Upper lobe of left lung (tissue), 6 donors: ENCODE measurements around the gene TRIOBP. TPM values are rescaled to one million over a fixed set of nuclear protein-coding genes. Genes with fewer than 3 reads are reported as not detected.

Experiments used
- ATAC-seq, 2 donors: fragments of 200-7000 bp; cut with Tn5 transposase; one replicate each; pipeline ENCODE4 v1.9.1; 2022; ENCODE audit warnings: mild to moderate bottlenecking in 2 of 2, moderate library complexity in 2 of 2; ENCODE audit not compliant: low FRiP score in 2 of 2
- DNase-seq, 2 donors: peaks; one replicate each; pipeline ENCODE4 v3.0.0-alpha.2; 2019 to 2020
- H3K27ac ChIP-seq, 4 donors: fragments of 200-600 bp; sonication (generic); one replicate each; pipeline ENCODE4 v1.5.1; 2016 to 2019
- H3K27me3 ChIP-seq, 4 donors: fragments of 200-600 bp; sonication (generic); one replicate each; pipeline ENCODE4 v1.5.1; 2017 to 2019
- H3K36me3 ChIP-seq, 4 donors: fragments of 200-600 bp; sonication (generic); one replicate each; pipeline ENCODE4 v1.5.1; 2016 to 2019
- H3K4me1 ChIP-seq, 4 donors: fragments of 200-600 bp; sonication (generic); one replicate each; pipeline ENCODE4 v1.5.1; 2018 to 2019
- H3K4me3 ChIP-seq, 4 donors: fragments of 200-600 bp; sonication (generic); one replicate each; pipeline ENCODE4 v1.5.1; 2017 to 2019; ENCODE audit warnings: mild to moderate bottlenecking in 2 of 4, moderate library complexity in 1 of 4
- H3K9me3 ChIP-seq, 4 donors: fragments of 200-600 bp; sonication (generic); one replicate each; pipeline ENCODE4 v1.5.1; 2018 to 2019
- CTCF ChIP-seq, 6 experiments: fragments of 450-650 bp in 4 of 6; fragments of 200-600 bp in 2 of 6; sonication (generic) in 2 of 6; IDR thresholded peaks; one replicate each; pipeline ENCODE4 v1.5.1; 2016 to 2019; ENCODE audit warnings: antibody characterized with exemption in 6 of 6
- EP300 ChIP-seq, 4 donors: sonication (generic); formaldehyde crosslinking; IDR thresholded peaks; one replicate each; pipeline ENCODE4 v1.5.1; 2017; ENCODE audit warnings: antibody characterized with exemption in 4 of 4, control low read depth in 2 of 4
- POLR2A ChIP-seq, 4 donors: fragments of 450-650 bp; IDR thresholded peaks; one replicate each; pipeline ENCODE4 v1.5.1; 2016 to 2017; ENCODE audit warnings: antibody characterized with exemption in 4 of 4, mild to moderate bottlenecking in 2 of 4
- POLR2AphosphoS5 ChIP-seq, 2 donors: sonication (generic); formaldehyde crosslinking; IDR thresholded peaks; one replicate each; pipeline ENCODE4 v1.5.1; 2017; ENCODE audit warnings: antibody characterized with exemption in 2 of 2
- WGBS, 2 donors: methylation state at CpG; one replicate each; pipeline ENCODE4 v1.1.5; 2017 to 2018; 5-methylcytosine and 5-hydroxymethylcytosine counted together
- total RNA-seq, 6 donors: library from RNA; depleted of rRNA in 4 of 6; stranded (reverse); fragments of >200 nt in 4 of 6; gene quantifications; one replicate each; pipeline versions ENCODE4 v1.1.0 to v1.2.1, GENCODE V29; 2016 to 2021
- donor health status: DM: no; HTN: no; CAD: no; lungs with moderate emphysema.
- donor health status: DM: no; HTN: yes; CAD: no; lungs with severe emphysema.

TRIOBP gene
- total RNA-seq, 6 donors from 2014 or later, result 76.5 to 151 (median 113) TPM

- Histone ChIP-seq H3K36me3 (peaks cover 0 to 24% (median 13%) of the 10 kb centered on the region in 4 donors), H3K4me1 (peaks cover 39 to 54% (median 47%) of the 10 kb centered on the region in 4 donors), H3K27me3 (no peaks in the 10 kb centered on the region), H3K9me3 (no peaks in the 10 kb centered on the region), H3K4me3 (peak overlapping the region; percentile 50 to 66 (median 57)), H3K27ac (peak overlapping the region; percentile 87 to 97 (median 94))
- WGBS, 2 donors, result 14 to 19% methylated on average over 11 to 17 of the region's 17 CpGs
- ATAC-seq (peak in 1 of 2 donors; percentile 0), DNase-seq (peak in 1 of 2 donors; percentile 45)
- no peak for TF ChIP-seq EP300 (IDR thresholded peaks at IDR 0.05)
- no peak for TF ChIP-seq POLR2A (IDR thresholded peaks at IDR 0.05)
- no peak for TF ChIP-seq CTCF (IDR thresholded peaks at IDR 0.05)
- no peak for TF ChIP-seq POLR2AphosphoS5 (IDR thresholded peaks at IDR 0.05)
Measured at GRCh38 chr22:37675930-37676735, 20.7 kb upstream of the TRIOBP start.

- Histone ChIP-seq H3K9me3 (no peaks in the 10 kb centered on the region), H3K4me3 (peak overlapping the region; percentile 50 to 66 (median 57)), H3K4me1 (peaks cover 46 to 59% (median 54%) of the 10 kb centered on the region in 4 donors), H3K27me3 (no peaks in the 10 kb centered on the region), H3K36me3 (peaks cover 0 to 24% (median 13%) of the 10 kb centered on the region in 4 donors), H3K27ac (peak overlapping the region; percentile 87 to 97 (median 94))
- WGBS, 2 donors, result 0 to 4% methylated on average over 8 to 30 of the region's 42 CpGs
- ATAC-seq, result peak; percentile 75 to 82
- TF ChIP-seq EP300 (IDR thresholded peaks at IDR 0.05) (no peak), CTCF (IDR thresholded peaks at IDR 0.05) (no peak), POLR2A (IDR thresholded peaks at IDR 0.05) (peak in 2 of 4 donors; percentile 45 to 50), POLR2AphosphoS5 (IDR thresholded peaks at IDR 0.05) (peak; percentile 63 to 72)
- peak; percentile 93 to 94 for DNase-seq
Measured at GRCh38 chr22:37676736-37677492, 19.9 kb upstream of the TRIOBP start.

GRCh38 chr22:37677493-37677974, 19.3 kb upstream of the TRIOBP start:
- Histone ChIP-seq H3K4me1 (peaks cover 46 to 61% (median 54%) of the 10 kb centered on the region in 4 donors), H3K27me3 (no peaks in the 10 kb centered on the region), H3K36me3 (peaks cover 0 to 24% (median 13%) of the 10 kb centered on the region in 4 donors), H3K4me3 (peak overlapping the region in 3 of 4 donors; percentile 50 to 66 (median 61)), H3K27ac (peak overlapping the region; percentile 87 to 97 (median 94)), H3K9me3 (no peaks in the 10 kb centered on the region)
- TF ChIP-seq POLR2AphosphoS5 (IDR thresholded peaks at IDR 0.05) (no peak), POLR2A (IDR thresholded peaks at IDR 0.05) (no peak), EP300 (IDR thresholded peaks at IDR 0.05) (no peak), CTCF (IDR thresholded peaks at IDR 0.05) (no peak)
- 54 to 62% methylated on average over 15 of the region's 15 CpGs for WGBS, 2 donors
- no peak for ATAC-seq
- DNase-seq, result no peak

GRCh38 chr22:37678372-37678771, 18.5 kb upstream of the TRIOBP start:
- Histone ChIP-seq H3K27ac (peak overlapping the region; percentile 19 to 95 (median 56)), H3K27me3 (no peaks in the 10 kb centered on the region), H3K9me3 (no peaks in the 10 kb centered on the region), H3K4me3 (no peak overlapping the region), H3K4me1 (peaks cover 46 to 60% (median 53%) of the 10 kb centered on the region in 4 donors), H3K36me3 (peaks cover 0 to 24% (median 13%) of the 10 kb centered on the region in 4 donors)
- DNase-seq (peak in 1 of 2 donors; percentile 78), ATAC-seq (no peak)
- TF ChIP-seq POLR2AphosphoS5 (IDR thresholded peaks at IDR 0.05) (no peak), CTCF (IDR thresholded peaks at IDR 0.05) (no peak), EP300 (IDR thresholded peaks at IDR 0.05) (no peak), POLR2A (IDR thresholded peaks at IDR 0.05) (no peak)
- WGBS, 2 donors, result 68 to 82% methylated on average over 5 to 17 of the region's 18 CpGs
